ENCODE measurements around the gene THRAP3.

THRAP3 gene

DNA sequence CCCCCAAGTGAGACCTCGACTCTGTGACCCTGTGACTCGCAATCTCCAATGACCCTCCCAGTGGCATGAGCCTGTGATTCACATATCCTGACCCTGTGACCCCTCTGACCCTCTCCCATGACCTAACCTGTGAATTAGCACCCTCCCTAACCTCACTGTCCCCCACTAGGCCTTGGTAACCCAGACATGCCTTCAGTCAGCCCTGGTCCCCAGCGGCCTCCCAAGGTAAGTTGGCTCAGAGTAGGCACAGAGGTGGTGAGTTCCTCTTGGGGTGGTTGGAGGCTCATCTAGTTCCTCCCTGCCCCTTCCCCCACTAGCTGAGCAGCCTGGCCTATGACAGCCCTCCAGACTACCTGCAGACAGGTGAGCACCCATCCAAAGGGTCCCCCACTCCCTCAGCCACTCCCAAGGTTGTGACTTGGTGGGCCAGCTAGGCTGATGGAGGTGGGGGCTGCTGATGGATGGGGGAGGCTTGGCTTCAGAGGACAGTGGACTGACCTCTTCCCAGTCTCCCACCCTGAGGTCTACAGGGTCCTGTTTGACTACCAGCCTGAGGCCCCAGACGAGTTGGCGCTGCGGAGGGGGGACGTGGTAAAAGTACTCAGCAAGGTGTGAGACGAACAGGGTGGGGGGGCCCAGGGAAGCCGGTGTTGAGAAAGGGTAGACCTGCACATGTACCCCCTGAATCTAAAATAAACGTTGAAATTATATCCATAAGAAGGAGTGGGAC lies 83.5 kb downstream of the THRAP3 start:
- peak overlapping the region; percentile 68 for H3K4me3 ChIP-seq (ENCODE audit: low read depth, low read length)
- TF ChIP-seq CTCF (IDR thresholded peaks at IDR 0.05; ENCODE audit: low read depth, low read length): no peak

GRCh38 chr1:36309397-36309796 lies 85.2 kb downstream of the THRAP3 start:
- no peak for TF ChIP-seq CTCF (IDR thresholded peaks at IDR 0.05; ENCODE audit: low read depth, low read length)

GRCh38 chr1:36320291-36320761 lies 96.1 kb downstream of the THRAP3 start:
- no peak overlapping the region for H3K4me3 ChIP-seq (ENCODE audit: low read depth, low read length)
- TF ChIP-seq CTCF (IDR thresholded peaks at IDR 0.05; ENCODE audit: low read depth, low read length): no peak

More at GRCh38 chr1:36309397-36309796, 85.2 kb downstream of the THRAP3 start:
- no peak overlapping the region for H3K4me3 ChIP-seq (ENCODE audit: low read depth, low read length)

- TF ChIP-seq CTCF (IDR thresholded peaks at IDR 0.05; ENCODE audit: low read depth, low read length): no peak
- peak overlapping the region; percentile 22; the same call in 1 of the 2 replicates for H3K4me3 ChIP-seq (ENCODE audit: low read depth, low read length)
Observed at GRCh38 chr1:36320767-36321118, 96.5 kb downstream of the THRAP3 start.

- H3K4me3 ChIP-seq (ENCODE audit: low read depth, low read length): peak overlapping the region; percentile 84
- no peak for TF ChIP-seq CTCF (IDR thresholded peaks at IDR 0.05; ENCODE audit: low read depth, low read length)
Observed at GRCh38 chr1:36321119-36321951, 97.1 kb downstream of the THRAP3 start.

- peak overlapping the region; percentile 84 for H3K4me3 ChIP-seq (ENCODE audit: low read depth, low read length)
- TF ChIP-seq CTCF (IDR thresholded peaks at IDR 0.05; ENCODE audit: low read depth, low read length): no peak
Observed at GRCh38 chr1:36322041-36322785, 98.0 kb downstream of the THRAP3 start.

All from WI38 (cell line).